T-helper 17 cell (primary cell): Measurements from ENCODE around the gene TACC2. TPM values are rescaled to one million over a fixed set of nuclear protein-coding genes. Genes with fewer than 3 reads are reported as not detected.
A peak's percentile ranks its signal among the peaks of the same experiment; 100 is the strongest.
"Not testable (repeated sequence)": the region's sequence is repeated elsewhere in the genome, so short reads cannot be mapped to it uniquely, and the experiment has no call there.

Source experiments
- ATAC-seq: fragments of 150-1000 bp; cut with Tn5 transposase; 2 replicates; pipeline ENCODE4 v1.10.0; 2021; ENCODE audit warnings: mild to moderate bottlenecking, moderate library complexity
- DNase-seq, 3 donors: peaks; one replicate each; pipeline versions ENCODE4 v3.0.0 to v3.0.0-alpha.2; 2020 to 2021
- H3K9me3 ChIP-seq: one replicate; pipeline ENCODE4 v1.7.0; 2013; ENCODE audit warnings: low read length, mild to moderate bottlenecking; ENCODE audit not compliant: control insufficient read depth, poor library complexity, severe bottlenecking
- H3K27ac Mint-ChIP-seq: one replicate; pipeline ENCODE4 v1.8.0; 2022; ENCODE audit warnings: mild to moderate bottlenecking, moderate library complexity, mixed read lengths
- H3K27me3 Mint-ChIP-seq: one replicate; pipeline ENCODE4 v1.8.0; 2022; ENCODE audit warnings: mixed read lengths
- H3K36me3 Mint-ChIP-seq: one replicate; pipeline ENCODE4 v1.8.0; 2022; ENCODE audit warnings: low read depth, mixed read lengths
- H3K4me1 Mint-ChIP-seq: one replicate; pipeline ENCODE4 v1.8.0; 2022; ENCODE audit warnings: mild to moderate bottlenecking, mixed read lengths
- H3K4me3 Mint-ChIP-seq: one replicate; pipeline ENCODE4 v1.8.0; 2022; ENCODE audit warnings: mild to moderate bottlenecking, moderate library complexity, mixed read lengths
- total RNA-seq, 4 donors: library from RNA in 2 of 4; stranded (reverse) in 2 of 4; gene quantifications; one replicate each; pipeline ENCODE4 v1.2.3 and lab custom pipeline; 2022 to 2026

TACC2 gene
- total RNA-seq, 2 donors from 2014 or later, result not detected

DNA sequence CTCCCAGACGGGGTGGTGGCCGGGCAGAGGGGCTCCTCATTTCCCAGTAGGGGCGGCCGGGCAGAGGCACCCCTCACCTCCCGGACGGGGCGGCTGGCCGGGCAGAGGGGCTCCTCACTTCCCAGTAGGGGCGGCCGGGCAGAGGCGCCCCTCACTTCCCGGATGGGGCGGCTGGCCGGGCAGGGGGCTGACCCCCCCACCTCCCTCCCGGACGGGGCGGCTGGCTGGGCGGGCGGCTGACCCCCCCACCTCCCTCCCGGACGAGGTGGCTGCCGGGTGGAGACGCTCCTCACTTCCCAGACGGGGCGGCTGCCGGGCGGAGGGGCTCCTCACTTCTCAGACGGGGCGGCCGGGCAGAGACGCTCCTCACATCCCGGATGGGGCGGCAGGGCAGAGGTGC, 214.2 kb downstream of the TACC2 start:
- not testable (repeated sequence) for ATAC-seq, H3K4me1 Mint-ChIP-seq, H3K36me3 Mint-ChIP-seq, H3K9me3 ChIP-seq, DNase-seq, H3K27ac Mint-ChIP-seq, H3K4me3 Mint-ChIP-seq
- H3K27me3 Mint-ChIP-seq, result peaks cover 16% of the 10 kb centered on the region

GRCh38 chr10:122204691-122205489, 215.9 kb downstream of the TACC2 start:
- no peak for ATAC-seq
- Mint-ChIP-seq H3K27ac (no peak overlapping the region), H3K27me3 (peaks cover 24% of the 10 kb centered on the region), H3K4me3 (no peak overlapping the region), H3K36me3 (no peaks in the 10 kb centered on the region), H3K4me1 (peaks cover 4% of the 10 kb centered on the region)
- H3K9me3 ChIP-seq, result no peaks in the 10 kb centered on the region
- no peak for DNase-seq

DNA sequence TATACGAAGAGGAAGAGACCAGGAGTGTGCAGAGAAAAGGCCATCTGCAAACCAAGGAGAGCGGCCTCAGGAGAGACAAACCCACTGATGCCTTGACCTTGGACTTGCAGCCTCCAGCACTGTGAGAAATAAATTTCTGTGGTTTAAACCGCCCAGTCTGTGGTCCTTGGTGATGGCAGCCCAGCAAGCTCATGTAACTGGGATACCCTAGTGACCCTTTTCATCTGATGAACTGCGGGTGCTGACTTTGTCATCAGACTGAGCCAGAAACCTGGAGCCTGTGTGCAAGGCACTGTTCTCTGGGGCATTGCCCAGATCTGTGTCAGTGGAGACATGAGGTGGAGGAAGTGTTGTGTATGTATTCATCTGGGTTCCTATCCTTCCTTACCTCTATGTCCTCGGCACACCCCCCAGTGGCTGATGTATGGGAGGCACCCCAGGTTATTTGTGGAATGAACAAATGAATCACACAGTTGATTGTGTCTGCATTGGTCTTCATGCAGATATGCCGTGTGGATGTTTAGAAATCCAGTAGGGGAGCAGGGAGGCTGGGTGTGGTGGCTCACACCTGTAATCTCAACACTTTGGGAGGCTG, 217.6 kb downstream of the TACC2 start:
- Mint-ChIP-seq H3K4me3 (no peak overlapping the region), H3K36me3 (no peaks in the 10 kb centered on the region), H3K27ac (no peak overlapping the region), H3K4me1 (peaks cover 4% of the 10 kb centered on the region), H3K27me3 (peaks cover 31% of the 10 kb centered on the region)
- no peak for DNase-seq
- no peak for ATAC-seq
- no peaks in the 10 kb centered on the region for H3K9me3 ChIP-seq

DNA sequence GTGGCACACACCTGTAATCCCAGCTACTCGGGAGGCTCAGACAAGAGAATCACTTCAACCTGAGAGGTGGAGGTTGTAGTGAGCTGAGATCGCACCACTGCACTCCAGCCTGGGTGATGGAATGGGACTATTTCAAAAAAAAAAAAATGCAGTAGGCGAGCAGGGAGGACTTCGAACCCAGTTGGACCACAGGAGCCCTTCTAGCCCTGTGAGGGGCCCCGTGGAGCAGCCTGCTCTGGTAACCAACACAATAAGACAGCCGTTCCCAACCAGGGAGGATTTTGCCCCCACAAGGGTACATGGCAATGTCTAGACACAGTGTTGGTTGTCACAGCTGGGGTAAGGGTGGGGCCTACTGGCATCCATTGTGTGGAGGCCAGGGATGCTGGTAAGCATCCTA, 218.2 kb downstream of the TACC2 start:
- Mint-ChIP-seq H3K36me3 (no peaks in the 10 kb centered on the region), H3K27me3 (peaks cover 37% of the 10 kb centered on the region), H3K27ac (no peak overlapping the region)

DNA sequence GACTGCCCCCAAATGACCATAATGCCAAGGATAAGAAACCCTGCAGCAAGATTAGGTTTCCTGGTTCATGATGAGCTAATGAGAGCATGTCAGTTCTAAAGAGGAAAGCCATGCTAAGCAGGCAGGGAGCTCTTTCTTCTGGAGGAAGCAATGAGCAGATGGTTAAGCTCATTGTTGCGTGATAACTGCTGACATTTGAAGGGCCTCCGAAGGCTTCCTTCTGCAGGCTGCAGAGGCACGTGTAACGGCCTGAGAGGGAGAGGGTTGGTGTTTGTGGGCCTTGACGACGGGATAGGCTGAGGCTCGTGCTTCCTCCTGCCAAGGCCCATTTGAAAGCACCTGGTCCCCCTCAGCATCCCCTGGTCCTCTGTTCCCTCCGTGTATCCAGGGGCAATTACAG, 218.6 kb downstream of the TACC2 start:
- no peak for ATAC-seq
- H3K27me3 Mint-ChIP-seq, result peaks cover 41% of the 10 kb centered on the region
- peaks cover 4% of the 10 kb centered on the region for H3K4me1 Mint-ChIP-seq
- DNase-seq, result no peak
- H3K4me3 Mint-ChIP-seq, result peak overlapping the region; percentile 52
- no peaks in the 10 kb centered on the region for H3K36me3 Mint-ChIP-seq
- no peaks in the 10 kb centered on the region for H3K9me3 ChIP-seq
- no peak overlapping the region for H3K27ac Mint-ChIP-seq

More for the DNA sequence above, 218.2 kb downstream of the TACC2 start:
- ATAC-seq (no peak), DNase-seq (no peak)
- peaks cover 4% of the 10 kb centered on the region for H3K4me1 Mint-ChIP-seq
- no peaks in the 10 kb centered on the region for H3K9me3 ChIP-seq
- H3K4me3 Mint-ChIP-seq, result no peak overlapping the region

DNA sequence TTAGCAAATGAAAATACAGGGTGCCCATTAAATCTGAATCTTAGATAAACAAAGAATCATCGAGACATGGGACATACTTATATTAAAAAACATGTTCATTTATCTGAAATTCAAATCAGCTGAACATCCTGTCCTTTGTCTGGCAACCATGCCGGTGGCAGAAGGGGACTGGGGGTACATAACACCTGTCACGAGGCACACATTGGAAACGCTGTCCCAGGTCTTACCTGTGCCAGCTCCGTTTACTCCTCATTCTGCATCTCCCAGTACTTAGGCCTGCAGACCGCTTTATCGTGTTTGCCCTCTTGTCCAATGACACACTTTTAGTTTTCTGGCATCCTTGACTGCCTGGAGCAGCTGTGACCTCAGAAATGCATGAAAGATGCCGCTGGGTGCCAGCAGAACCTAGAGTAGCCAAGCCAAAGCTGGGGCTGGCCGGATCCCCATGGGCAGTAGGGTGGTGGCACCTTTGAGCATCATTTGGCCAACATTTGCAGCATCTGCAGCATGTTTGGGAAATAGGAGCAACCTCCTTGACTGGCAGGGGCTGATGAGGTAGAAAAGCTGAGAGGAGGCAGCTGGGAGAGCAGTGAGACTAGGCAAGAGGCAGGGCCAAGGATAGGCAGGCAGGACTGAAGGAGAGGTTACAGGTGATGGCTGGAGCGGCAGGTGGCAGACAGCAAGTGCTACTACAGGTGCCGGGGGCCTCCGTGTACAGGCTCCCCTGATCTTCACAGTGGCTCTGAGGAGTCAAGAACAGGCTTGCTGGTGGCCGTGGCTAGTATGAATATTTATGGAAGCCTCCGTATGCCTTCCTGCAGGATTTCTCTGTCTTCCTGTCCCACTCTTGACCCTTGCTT, 219.8 kb downstream of the TACC2 start:
- Mint-ChIP-seq H3K4me3 (no peak overlapping the region), H3K27ac (no peak overlapping the region), H3K27me3 (peaks cover 41% of the 10 kb centered on the region), H3K36me3 (no peaks in the 10 kb centered on the region), H3K4me1 (peaks cover 4% of the 10 kb centered on the region)
- ATAC-seq (no peak), DNase-seq (no peak)
- H3K9me3 ChIP-seq, result no peaks in the 10 kb centered on the region

DNA sequence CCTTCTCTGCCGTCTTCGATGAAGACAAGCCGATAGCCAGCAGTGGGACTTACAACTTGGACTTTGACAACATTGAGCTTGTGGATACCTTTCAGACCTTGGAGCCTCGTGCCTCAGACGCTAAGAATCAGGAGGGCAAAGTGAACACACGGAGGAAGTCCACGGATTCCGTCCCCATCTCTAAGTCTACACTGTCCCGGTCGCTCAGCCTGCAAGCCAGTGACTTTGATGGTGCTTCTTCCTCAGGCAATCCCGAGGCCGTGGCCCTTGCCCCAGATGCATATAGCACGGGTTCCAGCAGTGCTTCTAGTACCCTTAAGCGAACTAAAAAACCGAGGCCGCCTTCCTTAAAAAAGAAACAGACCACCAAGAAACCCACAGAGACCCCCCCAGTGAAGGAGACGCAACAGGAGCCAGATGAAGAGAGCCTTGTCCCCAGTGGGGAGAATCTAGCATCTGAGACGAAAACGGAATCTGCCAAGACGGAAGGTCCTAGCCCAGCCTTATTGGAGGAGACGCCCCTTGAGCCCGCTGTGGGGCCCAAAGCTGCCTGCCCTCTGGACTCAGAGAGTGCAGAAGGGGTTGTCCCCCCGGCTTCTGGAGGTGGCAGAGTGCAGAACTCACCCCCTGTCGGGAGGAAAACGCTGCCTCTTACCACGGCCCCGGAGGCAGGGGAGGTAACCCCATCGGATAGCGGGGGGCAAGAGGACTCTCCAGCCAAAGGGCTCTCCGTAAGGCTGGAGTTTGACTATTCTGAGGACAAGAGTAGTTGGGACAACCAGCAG, 221.7 kb downstream of the TACC2 start:
- no peak for ATAC-seq
- Mint-ChIP-seq H3K27me3 (peaks cover 50% of the 10 kb centered on the region), H3K36me3 (no peaks in the 10 kb centered on the region), H3K27ac (no peak overlapping the region), H3K4me3 (no peak overlapping the region), H3K4me1 (peaks cover 4% of the 10 kb centered on the region)
- DNase-seq, result no peak
- no peaks in the 10 kb centered on the region for H3K9me3 ChIP-seq

DNA sequence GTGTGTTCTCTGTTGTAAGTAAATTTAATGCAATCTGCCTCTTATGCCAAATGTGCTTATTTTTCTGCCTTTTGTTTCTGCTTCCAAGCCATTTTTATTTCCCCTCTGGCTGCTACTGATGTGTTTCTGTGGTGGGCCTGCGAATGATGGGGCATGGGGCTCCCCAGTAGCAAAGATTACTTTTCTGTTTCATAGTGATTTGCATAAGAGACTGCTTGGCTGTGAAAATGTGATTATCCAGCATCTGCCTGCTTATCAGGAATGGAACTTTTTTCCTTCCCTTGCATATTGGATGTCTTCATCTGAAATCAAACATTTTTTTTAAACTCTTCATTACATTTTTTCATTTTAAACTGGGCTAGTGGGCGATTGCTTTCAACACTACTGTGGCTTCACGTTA, 224.4 kb downstream of the TACC2 start:
- no peaks in the 10 kb centered on the region for H3K9me3 ChIP-seq
- no peak for DNase-seq
- H3K36me3 Mint-ChIP-seq, result no peaks in the 10 kb centered on the region
- H3K27me3 Mint-ChIP-seq, result peaks cover 56% of the 10 kb centered on the region
- no peak overlapping the region for H3K27ac Mint-ChIP-seq
- ATAC-seq, result no peak
- no peak overlapping the region for H3K4me3 Mint-ChIP-seq
- no peaks in the 10 kb centered on the region for H3K4me1 Mint-ChIP-seq

GRCh38 chr10:122213766-122214165, 224.8 kb downstream of the TACC2 start:
- no peak overlapping the region for H3K27ac Mint-ChIP-seq
- H3K27me3 Mint-ChIP-seq, result peaks cover 59% of the 10 kb centered on the region
- no peaks in the 10 kb centered on the region for H3K36me3 Mint-ChIP-seq
- no peak overlapping the region for H3K4me3 Mint-ChIP-seq
- H3K4me1 Mint-ChIP-seq, result no peaks in the 10 kb centered on the region
- ATAC-seq, result no peak
- no peak for DNase-seq
- no peaks in the 10 kb centered on the region for H3K9me3 ChIP-seq

- no peaks in the 10 kb centered on the region for H3K4me1 Mint-ChIP-seq
- DNase-seq (no peak), ATAC-seq (no peak)
- no peak overlapping the region for H3K27ac Mint-ChIP-seq
- H3K27me3 Mint-ChIP-seq, result peaks cover 50% of the 10 kb centered on the region
- no peaks in the 10 kb centered on the region for H3K36me3 Mint-ChIP-seq
- no peaks in the 10 kb centered on the region for H3K9me3 ChIP-seq
- H3K4me3 Mint-ChIP-seq, result no peak overlapping the region
Measured at GRCh38 chr10:122216047-122216446, 227.1 kb downstream of the TACC2 start.

- H3K9me3 ChIP-seq, result no peaks in the 10 kb centered on the region
- Mint-ChIP-seq H3K27ac (no peak overlapping the region), H3K4me3 (no peak overlapping the region), H3K4me1 (no peaks in the 10 kb centered on the region), H3K36me3 (no peaks in the 10 kb centered on the region), H3K27me3 (peaks cover 43% of the 10 kb centered on the region)
- ATAC-seq (no peak), DNase-seq (no peak)
Measured at GRCh38 chr10:122219340-122219739, 230.4 kb downstream of the TACC2 start.

DNA sequence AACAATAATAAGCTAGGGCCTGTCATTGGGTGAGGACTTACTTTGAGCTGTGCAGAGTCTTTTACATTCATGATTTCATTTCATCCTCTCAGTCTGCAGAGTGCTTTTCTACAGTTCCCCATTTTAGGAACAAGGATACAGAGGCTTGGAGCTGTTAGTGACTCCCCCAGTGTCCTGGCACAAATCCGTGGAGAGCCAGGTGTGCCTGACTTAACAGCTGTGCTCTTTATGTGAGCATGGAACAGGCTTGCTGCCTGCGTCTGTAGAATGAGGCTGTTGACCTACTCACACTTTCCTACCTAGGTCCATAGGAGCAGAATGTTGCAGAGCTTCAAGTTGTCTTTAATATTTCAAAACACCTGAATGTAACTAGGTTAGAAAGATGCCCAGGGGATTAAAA, 231.8 kb downstream of the TACC2 start:
- H3K27me3 Mint-ChIP-seq, result peaks cover 46% of the 10 kb centered on the region
- no peaks in the 10 kb centered on the region for H3K36me3 Mint-ChIP-seq
- H3K27ac Mint-ChIP-seq, result no peak overlapping the region
- DNase-seq (no peak), ATAC-seq (no peak)
- no peak overlapping the region for H3K4me3 Mint-ChIP-seq
- H3K9me3 ChIP-seq, result no peaks in the 10 kb centered on the region
- no peaks in the 10 kb centered on the region for H3K4me1 Mint-ChIP-seq

DNA sequence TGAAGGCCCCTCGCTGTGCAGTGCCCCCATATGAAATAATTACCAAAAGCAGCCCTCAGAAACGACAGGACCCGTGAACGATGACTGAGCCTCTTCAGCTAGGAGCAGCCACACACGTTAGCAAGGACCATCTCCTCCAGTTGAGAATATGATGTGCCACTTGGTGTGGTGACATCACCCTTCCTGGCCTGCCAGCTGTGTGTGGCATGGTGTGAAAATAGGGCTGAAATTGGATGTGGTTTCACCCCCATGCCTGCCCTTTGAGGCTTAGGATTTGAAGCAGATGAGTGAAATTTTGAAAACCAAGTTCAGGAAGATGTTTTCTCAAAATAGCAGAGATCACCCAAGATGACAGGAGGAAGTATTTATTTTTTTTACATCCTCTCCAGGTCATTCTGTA, 233.0 kb downstream of the TACC2 start:
- no peak for ATAC-seq
- no peaks in the 10 kb centered on the region for H3K9me3 ChIP-seq
- H3K27me3 Mint-ChIP-seq, result peaks cover 47% of the 10 kb centered on the region
- H3K4me3 Mint-ChIP-seq, result no peak overlapping the region
- no peaks in the 10 kb centered on the region for H3K36me3 Mint-ChIP-seq
- H3K4me1 Mint-ChIP-seq, result peaks cover 3% of the 10 kb centered on the region
- DNase-seq, result no peak
- no peak overlapping the region for H3K27ac Mint-ChIP-seq
